IgD-negative memory B cell (primary cell): ENCODE results near the gene SLC36A3. TPM values are rescaled to one million over a fixed set of nuclear protein-coding genes. Genes with fewer than 3 reads are reported as not detected.
"Not testable (repeated sequence)": the region's sequence is repeated elsewhere in the genome, so short reads cannot be mapped to it uniquely, and the experiment has no call there.

ENCODE experiments used
- H3K27ac Mint-ChIP-seq, 3 donors: one replicate each; pipeline ENCODE4 v1.8.0; 2020 to 2022; ENCODE audit warnings: mild to moderate bottlenecking in 3 of 3, mixed read lengths in 3 of 3, moderate library complexity in 1 of 3
- H3K27me3 Mint-ChIP-seq: one replicate; pipeline ENCODE4 v1.8.0; 2021; ENCODE audit warnings: mixed read lengths
- H3K36me3 Mint-ChIP-seq: one replicate; pipeline ENCODE4 v1.8.0; 2020; ENCODE audit warnings: mild to moderate bottlenecking, mixed read lengths
- H3K4me1 Mint-ChIP-seq, 3 donors: one replicate each; pipeline ENCODE4 v1.8.0; 2020 to 2022; ENCODE audit warnings: mixed read lengths in 3 of 3, mild to moderate bottlenecking in 1 of 3
- H3K4me3 Mint-ChIP-seq, 4 donors: one replicate each; pipeline ENCODE4 v1.8.0; 2020 to 2022; ENCODE audit warnings: mild to moderate bottlenecking in 4 of 4, mixed read lengths in 4 of 4, moderate library complexity in 3 of 4
- H3K9me3 Mint-ChIP-seq, 3 donors: one replicate each; pipeline ENCODE4 v1.8.0; 2020 to 2021; ENCODE audit warnings: mixed read lengths in 3 of 3, mild to moderate bottlenecking in 1 of 3
- polyA plus RNA-seq: library from polyadenylated mRNA; unstranded; fragments of 300-500 nt; fragmentation: Illumina TruSeq; gene quantifications from one replicate; pipeline ENCODE4 v1.2.3, GENCODE V29; 2021

Gene SLC36A3
- polyA plus RNA-seq, 1 donor from 2014 or later: not detected

- H3K4me1 Mint-ChIP-seq: peaks cover 32 to 57% (median 54%) of the 10 kb centered on the region in 3 donors
- peak overlapping the region in 2 of 4 donors; percentile 80 for H3K4me3 Mint-ChIP-seq
- peaks cover 1% of the 10 kb centered on the region for H3K27me3 Mint-ChIP-seq
- peak overlapping the region; percentile 82 to 99 (median 97) for H3K27ac Mint-ChIP-seq
- peaks cover 2% of the 10 kb centered on the region for H3K36me3 Mint-ChIP-seq
- no peaks in the 10 kb centered on the region for H3K9me3 Mint-ChIP-seq
Measured at GRCh38 chr5:151258201-151258611, 45.4 kb downstream of the SLC36A3 start.

GRCh38 chr5:151257731-151258181 lies 45.8 kb downstream of the SLC36A3 start:
- H3K9me3 Mint-ChIP-seq: no peaks in the 10 kb centered on the region
- H3K36me3 Mint-ChIP-seq: no peaks in the 10 kb centered on the region
- peak overlapping the region; percentile 59 to 84 (median 80) for H3K4me3 Mint-ChIP-seq
- H3K27ac Mint-ChIP-seq: peak overlapping the region; percentile 82 to 99 (median 97)
- H3K27me3 Mint-ChIP-seq: peaks cover 1% of the 10 kb centered on the region
- peaks cover 32 to 56% (median 55%) of the 10 kb centered on the region in 3 donors for H3K4me1 Mint-ChIP-seq

GRCh38 chr5:151255621-151256286 lies 47.8 kb downstream of the SLC36A3 start:
- Mint-ChIP-seq H3K36me3 (no peaks in the 10 kb centered on the region), H3K9me3 (no peaks in the 10 kb centered on the region), H3K4me3 (peak overlapping the region; percentile 80 to 95 (median 90)), H3K27ac (peak overlapping the region; percentile 89 to 99 (median 97)), H3K27me3 (peaks cover 1% of the 10 kb centered on the region), H3K4me1 (peaks cover 26 to 60% (median 58%) of the 10 kb centered on the region in 3 donors)

- Mint-ChIP-seq H3K27ac (peak overlapping the region; percentile 89 to 99 (median 97)), H3K4me1 (peaks cover 26 to 63% (median 58%) of the 10 kb centered on the region in 3 donors), H3K4me3 (peak overlapping the region; percentile 93 to 99 (median 96))
- H3K9me3 Mint-ChIP-seq, H3K27me3 Mint-ChIP-seq, H3K36me3 Mint-ChIP-seq: not testable (repeated sequence)
Measured at GRCh38 chr5:151254990-151255389, 48.6 kb downstream of the SLC36A3 start.

- H3K27me3 Mint-ChIP-seq: peaks cover 1% of the 10 kb centered on the region
- no peaks in the 10 kb centered on the region for H3K36me3 Mint-ChIP-seq
- H3K4me1 Mint-ChIP-seq: peaks cover 26 to 61% (median 58%) of the 10 kb centered on the region in 3 donors
- H3K4me3 Mint-ChIP-seq: peak overlapping the region; percentile 93 to 99 (median 96)
- peak overlapping the region; percentile 87 to 99 (median 89) for H3K27ac Mint-ChIP-seq
- no peaks in the 10 kb centered on the region for H3K9me3 Mint-ChIP-seq
Measured at GRCh38 chr5:151254556-151254955, 49.0 kb downstream of the SLC36A3 start.

- Mint-ChIP-seq H3K36me3 (no peaks in the 10 kb centered on the region), H3K27ac (peak overlapping the region; percentile 87 to 98 (median 89)), H3K27me3 (peaks cover 1% of the 10 kb centered on the region), H3K9me3 (no peaks in the 10 kb centered on the region), H3K4me1 (peaks cover 26 to 53% (median 51%) of the 10 kb centered on the region in 3 donors), H3K4me3 (peak overlapping the region; percentile 93 to 99 (median 96))
Measured at GRCh38 chr5:151253605-151253950, 50.0 kb downstream of the SLC36A3 start.

GRCh38 chr5:151252762-151253604 lies 50.6 kb downstream of the SLC36A3 start, which contains the start of gene GM2A:
TSS of gene GM2A (plus strand) at chr5:151253185. CDS start at chr5:151253217, 32 bp downstream.
- no peaks in the 10 kb centered on the region for H3K9me3 Mint-ChIP-seq
- H3K4me3 Mint-ChIP-seq: peak within 1 kb of the TSS; percentile 93 to 99 (median 96)
- peak within 1 kb of the TSS; percentile 87 to 98 (median 94) for H3K27ac Mint-ChIP-seq
- no peaks in the 10 kb centered on the region for H3K36me3 Mint-ChIP-seq
- peaks cover 1% of the 10 kb centered on the region for H3K27me3 Mint-ChIP-seq
- H3K4me1 Mint-ChIP-seq: peaks cover 26 to 47% (median 45%) of the 10 kb centered on the region in 3 donors

- Mint-ChIP-seq H3K4me1 (peaks cover 15 to 34% (median 32%) of the 10 kb centered on the region in 3 donors), H3K9me3 (no peaks in the 10 kb centered on the region), H3K4me3 (peak overlapping the region; percentile 93 to 99 (median 96)), H3K27me3 (no peaks in the 10 kb centered on the region), H3K36me3 (no peaks in the 10 kb centered on the region), H3K27ac (peak overlapping the region in 2 of 3 donors; percentile 87 to 94)
Measured at GRCh38 chr5:151251621-151252020, 51.9 kb downstream of the SLC36A3 start.

- H3K27me3 Mint-ChIP-seq: no peaks in the 10 kb centered on the region
- H3K36me3 Mint-ChIP-seq: no peaks in the 10 kb centered on the region
- no peaks in the 10 kb centered on the region for H3K9me3 Mint-ChIP-seq
- H3K4me1 Mint-ChIP-seq: peaks cover 13 to 29% (median 29%) of the 10 kb centered on the region in 3 donors
- H3K4me3 Mint-ChIP-seq: peak overlapping the region in 3 of 4 donors; percentile 41 to 81 (median 61)
- H3K27ac Mint-ChIP-seq: peak overlapping the region in 1 of 3 donors; percentile 87
Measured at GRCh38 chr5:151251001-151251551, 52.5 kb downstream of the SLC36A3 start.

- H3K4me1 Mint-ChIP-seq: peaks cover 7 to 26% (median 25%) of the 10 kb centered on the region in 3 donors
Measured at GRCh38 chr5:151250346-151251000, 53.1 kb downstream of the SLC36A3 start.

GRCh38 chr5:151249281-151249680 lies 54.3 kb downstream of the SLC36A3 start:
- Mint-ChIP-seq H3K27me3 (no peaks in the 10 kb centered on the region), H3K4me3 (peak overlapping the region in 2 of 4 donors; percentile 27 to 48), H3K36me3 (no peaks in the 10 kb centered on the region), H3K9me3 (no peaks in the 10 kb centered on the region), H3K27ac (peak overlapping the region in 1 of 3 donors; percentile 62), H3K4me1 (peaks cover 5 to 19% (median 19%) of the 10 kb centered on the region in 3 donors)

More at GRCh38 chr5:151250346-151251000, 53.1 kb downstream of the SLC36A3 start:
- Mint-ChIP-seq H3K4me3 (peak overlapping the region in 3 of 4 donors; percentile 49 to 92 (median 69)), H3K9me3 (no peaks in the 10 kb centered on the region), H3K27me3 (no peaks in the 10 kb centered on the region), H3K27ac (peak overlapping the region in 2 of 3 donors; percentile 72 to 88), H3K36me3 (no peaks in the 10 kb centered on the region)

GRCh38 chr5:151248651-151249050 lies 54.9 kb downstream of the SLC36A3 start:
- H3K36me3 Mint-ChIP-seq: no peaks in the 10 kb centered on the region
- H3K4me3 Mint-ChIP-seq: peak overlapping the region in 1 of 4 donors; percentile 48
- peak overlapping the region in 1 of 3 donors; percentile 62 for H3K27ac Mint-ChIP-seq
- H3K27me3 Mint-ChIP-seq: no peaks in the 10 kb centered on the region
- H3K9me3 Mint-ChIP-seq: no peaks in the 10 kb centered on the region
- peaks cover 0 to 17% (median 16%) of the 10 kb centered on the region in 3 donors for H3K4me1 Mint-ChIP-seq

GRCh38 chr5:151245680-151246219 lies 57.8 kb downstream of the SLC36A3 start:
- Mint-ChIP-seq H3K36me3 (no peaks in the 10 kb centered on the region), H3K27ac (no peak overlapping the region), H3K27me3 (no peaks in the 10 kb centered on the region), H3K4me3 (no peak overlapping the region), H3K4me1 (peaks cover 19 to 31% (median 27%) of the 10 kb centered on the region in 3 donors), H3K9me3 (no peaks in the 10 kb centered on the region)

GRCh38 chr5:151244206-151244605 lies 59.4 kb downstream of the SLC36A3 start:
- no peaks in the 10 kb centered on the region for H3K27me3 Mint-ChIP-seq
- H3K4me3 Mint-ChIP-seq: peak overlapping the region in 1 of 4 donors; percentile 43
- no peaks in the 10 kb centered on the region for H3K9me3 Mint-ChIP-seq
- no peaks in the 10 kb centered on the region for H3K36me3 Mint-ChIP-seq
- peaks cover 28 to 42% (median 29%) of the 10 kb centered on the region in 3 donors for H3K4me1 Mint-ChIP-seq
- no peak overlapping the region for H3K27ac Mint-ChIP-seq
